Activated CD8-positive, alpha-beta memory T cell treated with anti-CD3 and anti-CD28 coated beads for 24 hours (primary cell): Measurements from ENCODE around the gene FBXO28.
"Not testable (repeated sequence)": the region's sequence is repeated elsewhere in the genome, so short reads cannot be mapped to it uniquely, and the experiment has no call there.

Experiments used
- DNase-seq: peaks from one replicate; pipeline ENCODE4 v3.0.0-alpha.2; 2020

FBXO28 gene, protein sequence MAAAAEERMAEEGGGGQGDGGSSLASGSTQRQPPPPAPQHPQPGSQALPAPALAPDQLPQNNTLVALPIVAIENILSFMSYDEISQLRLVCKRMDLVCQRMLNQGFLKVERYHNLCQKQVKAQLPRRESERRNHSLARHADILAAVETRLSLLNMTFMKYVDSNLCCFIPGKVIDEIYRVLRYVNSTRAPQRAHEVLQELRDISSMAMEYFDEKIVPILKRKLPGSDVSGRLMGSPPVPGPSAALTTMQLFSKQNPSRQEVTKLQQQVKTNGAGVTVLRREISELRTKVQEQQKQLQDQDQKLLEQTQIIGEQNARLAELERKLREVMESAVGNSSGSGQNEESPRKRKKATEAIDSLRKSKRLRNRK

GRCh38 chr1:224113918-224114786 lies at the start of gene FBXO28:
Gene FBXO28 (plus strand): TSS chr1:224114111. CDS start chr1:224114130, 19 bp downstream.
- DNase-seq, result peak; percentile 94

DNA sequence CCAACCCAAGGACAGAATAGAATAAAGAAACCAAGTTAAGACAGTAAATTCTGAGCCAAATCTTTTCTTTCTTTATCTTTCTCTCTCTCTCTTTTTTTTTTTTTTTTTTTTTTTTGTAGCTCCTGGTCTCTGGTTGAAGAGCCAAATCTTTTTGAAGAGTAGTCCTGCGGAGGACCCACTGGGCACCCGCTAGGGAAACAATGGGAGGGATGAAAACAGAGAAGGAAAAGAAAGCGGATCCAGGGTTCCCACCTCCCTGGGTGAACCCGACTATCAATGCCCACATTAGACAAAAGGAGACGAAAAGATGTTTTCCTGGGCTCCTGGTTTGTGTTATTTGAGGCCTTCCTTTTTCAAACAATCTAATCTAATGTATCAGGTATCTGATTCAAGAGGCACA lies 49.8 kb upstream of the FBXO28 start:
- no peak for DNase-seq

DNA sequence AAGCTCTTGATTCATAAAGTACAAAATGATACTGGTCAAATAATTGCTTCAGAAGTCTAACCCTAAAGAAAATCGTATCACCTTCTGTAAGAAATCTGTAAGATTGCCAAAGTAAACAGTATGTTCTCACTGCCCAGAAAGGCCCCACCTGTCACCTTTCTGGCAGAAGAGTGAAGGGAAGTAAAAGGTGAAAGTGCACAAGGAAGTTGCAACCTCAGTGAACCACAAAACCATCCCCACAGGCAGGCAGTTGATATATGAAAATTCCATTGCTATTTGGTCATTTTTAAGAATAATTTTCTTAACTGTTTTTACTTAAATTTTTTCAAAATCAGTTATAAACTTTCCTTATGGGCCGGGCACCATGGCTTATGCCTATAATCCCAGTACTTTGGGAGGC lies 48.5 kb upstream of the FBXO28 start:
- no peak for DNase-seq

- DNase-seq, result no peak
Measured at GRCh38 chr1:224067207-224067606, 46.7 kb upstream of the FBXO28 start.

DNA sequence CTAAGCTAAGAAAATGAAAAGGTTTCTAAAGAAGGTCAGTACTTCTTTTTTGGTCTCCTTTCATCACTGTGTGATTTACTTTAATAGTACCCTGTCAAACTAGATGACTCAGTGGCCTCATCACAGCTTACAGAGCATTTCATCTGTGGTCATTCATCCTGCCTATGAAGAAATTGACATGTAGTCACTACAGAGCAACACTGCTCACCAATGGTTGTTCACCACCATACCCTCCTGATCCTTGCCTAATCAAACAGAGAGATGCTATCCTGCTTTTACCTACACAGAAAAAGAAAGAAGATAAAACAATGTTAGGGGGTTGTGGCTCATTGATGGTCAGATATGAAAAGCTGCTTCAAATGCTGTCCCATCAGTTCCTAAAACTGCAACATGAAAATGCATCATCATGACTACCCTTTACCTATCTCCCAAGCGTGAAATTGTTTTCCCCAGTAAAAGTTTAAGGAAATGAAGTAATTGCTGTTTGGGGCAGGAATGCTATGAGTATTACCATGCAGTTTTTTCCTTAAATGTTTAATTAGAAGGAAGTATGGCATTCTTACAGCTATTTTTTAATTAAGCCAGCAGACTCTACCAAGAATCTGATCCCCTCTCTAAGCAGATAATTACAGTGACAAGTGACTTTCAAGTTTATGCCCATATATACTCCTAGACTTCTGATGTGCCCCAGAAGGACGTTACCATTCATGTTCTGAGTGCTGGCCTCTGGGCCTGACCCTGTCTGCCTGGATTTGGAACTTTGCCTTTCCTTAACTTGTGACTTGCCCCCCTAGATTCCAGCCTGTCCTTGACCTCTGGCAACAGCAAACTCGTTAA lies 46.1 kb upstream of the FBXO28 start:
- DNase-seq, result no peak

GRCh38 chr1:224068458-224069072 lies 45.3 kb upstream of the FBXO28 start:
- no peak for DNase-seq

DNA sequence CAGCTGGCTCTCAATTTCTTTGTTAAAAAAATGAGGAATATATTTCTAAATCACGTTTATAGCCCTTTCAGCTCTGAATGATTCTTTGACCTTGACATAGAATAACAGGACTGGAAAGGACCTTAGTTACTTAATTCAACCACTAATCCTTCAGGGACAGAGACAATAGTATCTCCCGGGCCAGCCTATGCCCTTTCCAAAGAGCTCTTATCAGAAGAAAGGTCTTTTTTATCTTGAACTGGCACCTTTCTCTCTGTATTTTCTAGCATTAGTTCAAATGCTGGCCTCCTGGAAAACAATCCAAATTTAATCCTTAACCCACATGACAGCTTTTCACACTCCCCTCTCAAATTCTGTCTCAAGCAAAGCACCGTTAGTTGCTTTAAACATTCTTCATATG lies 44.8 kb upstream of the FBXO28 start:
- DNase-seq, result no peak

GRCh38 chr1:224070521-224070920 lies 43.4 kb upstream of the FBXO28 start:
- DNase-seq, result no peak

GRCh38 chr1:224076407-224076806 lies 37.5 kb upstream of the FBXO28 start:
- DNase-seq, result no peak

DNA sequence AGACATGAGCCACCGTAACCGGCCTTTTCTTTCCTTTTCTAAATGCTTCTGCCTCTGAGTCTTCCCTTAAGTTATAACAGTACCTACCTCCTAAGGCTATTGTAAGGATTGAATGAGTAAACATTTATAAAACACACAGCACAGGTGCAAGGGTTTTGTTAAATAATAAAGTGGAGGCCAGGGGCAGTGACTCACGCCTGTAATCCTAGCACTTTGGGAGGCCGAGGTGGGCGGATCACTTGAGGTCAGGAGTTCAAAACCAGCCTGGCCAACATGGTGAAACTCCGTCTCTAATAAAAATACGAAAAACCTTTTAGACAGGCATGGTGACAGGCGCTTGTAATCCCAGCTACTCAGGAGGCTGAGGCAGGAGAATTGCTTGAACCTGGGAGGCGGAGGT lies 34.3 kb upstream of the FBXO28 start:
- DNase-seq, result not testable (repeated sequence)

- no peak for DNase-seq
Measured at GRCh38 chr1:224080115-224080774, 33.7 kb upstream of the FBXO28 start.

GRCh38 chr1:224081604-224082003 lies 32.3 kb upstream of the FBXO28 start:
- DNase-seq, result no peak

DNA sequence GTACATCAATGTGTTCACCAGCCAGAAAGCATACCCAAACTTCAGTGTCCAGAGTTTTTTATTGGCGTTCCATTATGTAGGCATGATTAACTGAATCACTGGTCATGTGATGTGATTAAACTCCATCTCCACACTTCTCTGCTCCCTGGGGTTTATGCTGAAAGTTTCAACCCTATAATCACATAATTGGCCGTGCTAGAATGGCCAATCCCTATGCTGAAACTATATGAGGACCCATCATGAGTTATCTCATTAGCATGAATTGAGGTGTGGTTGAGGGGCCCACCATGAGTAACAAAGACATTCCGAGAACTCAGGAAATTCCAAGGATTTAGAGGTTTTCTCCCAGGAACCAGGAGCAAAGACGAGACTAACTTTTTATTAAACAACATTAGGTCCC lies 31.8 kb upstream of the FBXO28 start:
- DNase-seq, result no peak

DNA sequence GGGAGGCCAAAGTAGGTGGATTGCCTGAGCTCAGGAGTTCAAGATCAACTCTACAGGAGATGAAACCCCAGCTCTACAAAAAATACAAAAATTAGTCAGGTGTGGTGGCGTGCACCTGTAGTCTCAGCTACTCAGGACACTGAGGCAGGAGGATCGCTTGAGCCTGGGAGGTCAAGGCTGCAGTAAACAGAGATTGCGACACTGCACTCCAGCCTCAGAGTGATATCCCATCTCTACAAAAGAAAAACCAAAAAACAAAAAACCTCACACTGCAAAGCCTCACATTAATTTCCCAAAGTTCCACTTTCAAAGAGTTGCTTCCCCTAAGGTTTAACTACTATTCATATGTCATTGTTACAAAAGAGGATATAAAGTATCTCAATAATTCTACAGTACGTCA lies 29.0 kb upstream of the FBXO28 start:
- no peak for DNase-seq

- DNase-seq, result no peak
Measured at GRCh38 chr1:224085421-224086108, 28.3 kb upstream of the FBXO28 start.

DNA sequence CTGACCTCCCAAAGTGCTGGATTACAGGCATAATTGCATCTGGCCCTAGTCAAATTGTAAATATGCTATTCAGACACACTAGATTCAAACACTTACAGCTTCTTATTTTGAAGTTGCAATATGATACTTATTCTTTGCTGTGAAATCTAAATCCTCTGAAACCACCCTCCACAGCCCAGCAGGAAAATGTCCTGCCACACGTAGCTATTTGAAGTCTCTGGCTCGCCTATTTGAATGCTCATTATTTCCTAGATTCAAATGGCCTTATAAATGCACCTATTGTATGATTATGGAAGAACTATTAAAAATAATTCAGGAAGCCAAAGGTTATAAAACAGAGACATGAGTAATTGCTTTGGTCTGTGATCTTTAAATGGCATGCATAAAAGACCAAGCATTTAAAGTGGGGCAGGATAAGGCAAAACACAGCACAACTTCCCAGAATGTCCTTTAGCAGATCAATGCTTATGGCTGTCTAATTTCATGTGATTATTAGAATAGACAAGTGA lies 26.6 kb upstream of the FBXO28 start:
- no peak for DNase-seq

DNA sequence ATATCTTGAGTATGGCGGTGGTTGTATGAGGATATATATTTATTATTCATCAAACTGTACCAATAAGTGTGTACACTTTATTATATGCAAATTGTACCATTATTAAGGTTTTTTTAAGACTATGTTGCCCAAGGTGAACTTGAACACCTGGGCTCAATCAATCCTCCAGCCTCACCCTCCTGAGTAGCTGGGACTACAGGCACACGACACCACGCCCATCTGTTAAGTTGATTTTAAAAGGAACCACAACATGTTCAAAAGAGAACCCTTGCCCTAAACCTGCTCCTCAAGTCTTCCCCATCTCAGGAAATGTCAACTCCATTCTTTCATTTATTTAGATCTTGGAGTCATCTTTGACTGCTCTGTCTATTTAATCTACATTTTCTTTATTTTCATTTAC lies 24.3 kb upstream of the FBXO28 start:
- no peak for DNase-seq

GRCh38 chr1:224090116-224090515 lies 23.8 kb upstream of the FBXO28 start:
- no peak for DNase-seq

DNA sequence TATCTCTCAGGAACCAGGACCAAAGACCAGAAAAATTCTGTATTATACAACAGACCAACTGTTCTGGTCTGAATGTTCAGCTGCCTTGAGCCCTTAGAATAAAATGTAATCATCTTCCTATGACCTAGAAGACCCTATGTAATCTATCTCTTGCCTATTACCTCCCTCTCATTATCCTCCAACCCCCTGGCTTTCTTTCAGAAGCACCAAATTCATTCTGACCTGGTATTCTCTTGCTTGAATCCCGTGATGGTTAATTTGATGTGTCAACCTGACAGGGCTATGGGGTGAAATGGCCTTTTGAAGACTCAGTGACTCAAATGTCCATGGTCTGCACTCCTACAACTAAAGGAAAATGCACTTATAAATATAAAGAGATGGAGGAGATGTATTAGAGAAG lies 21.8 kb upstream of the FBXO28 start:
- DNase-seq, result no peak

DNA sequence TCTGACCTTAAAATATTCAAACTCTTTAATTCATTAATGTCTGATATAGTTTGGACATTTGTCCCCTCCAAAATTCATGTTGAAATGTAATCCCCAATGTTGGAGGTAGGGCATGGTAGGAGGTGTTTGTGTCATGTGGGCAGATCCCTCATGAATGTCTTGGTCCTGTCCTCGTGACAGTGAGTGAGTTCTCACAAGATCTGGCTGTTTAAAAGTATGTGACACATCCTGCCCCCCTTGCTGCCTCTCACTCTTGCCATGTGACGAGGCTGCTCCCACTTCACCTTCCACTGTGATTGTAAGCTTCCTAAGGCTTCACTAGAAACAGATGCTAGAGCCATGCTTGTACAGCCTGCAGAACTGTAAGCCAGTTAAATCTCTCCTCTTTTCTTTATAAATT lies 21.3 kb upstream of the FBXO28 start:
- DNase-seq, result no peak

DNA sequence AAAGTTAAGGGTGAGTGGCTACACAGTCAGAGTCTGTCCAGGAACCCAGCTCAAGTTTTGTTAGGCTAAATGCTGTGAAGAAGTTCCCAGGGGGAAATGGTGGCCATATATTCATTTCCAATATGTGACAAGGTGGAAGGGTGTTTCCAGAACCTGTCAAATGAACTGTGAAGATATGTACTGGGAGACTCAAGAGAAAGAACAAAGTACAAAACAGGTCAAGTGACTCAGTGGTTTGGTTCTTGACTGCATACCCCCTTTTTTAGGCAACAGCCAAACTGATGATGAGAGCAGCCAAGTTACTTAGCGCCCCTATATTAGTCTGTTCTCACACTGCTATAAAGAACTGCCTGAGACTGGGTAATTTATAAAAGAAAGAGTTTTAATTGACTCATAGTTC lies 18.6 kb upstream of the FBXO28 start:
- no peak for DNase-seq
